ENCODE measurements around the gene ITGAE.

DNA sequence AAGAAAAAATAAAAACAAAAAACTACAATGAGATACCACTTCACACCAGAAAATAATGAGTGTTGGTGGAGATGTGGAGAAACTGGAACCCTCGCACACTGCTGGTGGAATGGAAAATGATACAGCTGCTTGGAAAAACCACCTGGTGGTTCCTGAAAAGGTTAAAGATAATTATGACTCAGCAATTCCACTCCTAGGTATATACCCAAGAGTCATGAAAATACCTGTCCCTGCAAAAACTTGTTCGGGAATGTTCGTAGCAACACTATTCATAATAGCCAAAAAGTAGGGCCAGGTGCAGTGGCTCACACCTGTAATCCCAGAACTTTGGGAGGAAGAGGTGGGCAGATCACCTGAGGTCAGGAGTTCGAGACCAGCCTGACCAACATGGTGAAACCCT, 8.1 kb upstream of the ITGAE start:
- TF ChIP-seq EZH2phosphoT487 (IDR thresholded peaks at IDR 0.05) (no peak), EZH2 (IDR thresholded peaks at IDR 0.05) (no peak)
- TF ChIP-seq, protein P1, sequence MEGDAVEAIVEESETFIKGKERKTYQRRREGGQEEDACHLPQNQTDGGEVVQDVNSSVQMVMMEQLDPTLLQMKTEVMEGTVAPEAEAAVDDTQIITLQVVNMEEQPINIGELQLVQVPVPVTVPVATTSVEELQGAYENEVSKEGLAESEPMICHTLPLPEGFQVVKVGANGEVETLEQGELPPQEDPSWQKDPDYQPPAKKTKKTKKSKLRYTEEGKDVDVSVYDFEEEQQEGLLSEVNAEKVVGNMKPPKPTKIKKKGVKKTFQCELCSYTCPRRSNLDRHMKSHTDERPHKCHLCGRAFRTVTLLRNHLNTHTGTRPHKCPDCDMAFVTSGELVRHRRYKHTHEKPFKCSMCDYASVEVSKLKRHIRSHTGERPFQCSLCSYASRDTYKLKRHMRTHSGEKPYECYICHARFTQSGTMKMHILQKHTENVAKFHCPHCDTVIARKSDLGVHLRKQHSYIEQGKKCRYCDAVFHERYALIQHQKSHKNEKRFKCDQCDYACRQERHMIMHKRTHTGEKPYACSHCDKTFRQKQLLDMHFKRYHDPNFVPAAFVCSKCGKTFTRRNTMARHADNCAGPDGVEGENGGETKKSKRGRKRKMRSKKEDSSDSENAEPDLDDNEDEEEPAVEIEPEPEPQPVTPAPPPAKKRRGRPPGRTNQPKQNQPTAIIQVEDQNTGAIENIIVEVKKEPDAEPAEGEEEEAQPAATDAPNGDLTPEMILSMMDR (IDR thresholded peaks at IDR 0.05) = no peak
